Measurements from ENCODE around the gene ERC2.

- TF ChIP-seq POLR2AphosphoS5 (IDR thresholded peaks at IDR 0.05; ENCODE audit: low read depth, low read length) (no peak), TAF1 (IDR thresholded peaks at IDR 0.05; ENCODE audit: borderline replicate concordance, low read depth, low read length) (no peak), POLR2A (IDR thresholded peaks at IDR 0.05; ENCODE audit: low read depth, low read length) (no peak)
These were observed 444.7 kb downstream of the ERC2 start for GRCh38 chr3:56023546-56023945.

Measured in GM12892 (cell line).